ENCODE results near the gene WTIP. TPM values are rescaled to one million over a fixed set of nuclear protein-coding genes. Genes with fewer than 3 reads are reported as not detected.

Gene WTIP
- total and polyA plus RNA-seq, 2 donors (not counting 3 experiments of a cell fraction or from before 2014, with no cell fraction given): 22.4 to 25.7 TPM

GRCh38 chr19:34503531-34504272, 22.1 kb downstream of the WTIP start:
- CTCF ChIA-PET: interaction anchor here (1.5 kb wide), 1 partner anchor 209 kb away, joined by 3 read pairs; no protein-coding TSS in a partner anchor
- Histone ChIP-seq H3K4me2 (ENCODE audit: insufficient read depth, low read length) (no peak overlapping the region), H3K4me3 (replicated peaks in 1 of 3; ENCODE audit: insufficient read depth in 1 of 3, low read depth in 1 of 3, low read length in 3 of 3) (no peak overlapping the region), H3K36me3 (ENCODE audit: control insufficient read depth in 2 of 2, extremely low read depth in 1 of 2, insufficient read depth in 2 of 2, low read length in 2 of 2) (peaks cover 0 to 2% of the 10 kb centered on the region in 2 experiments), H3K27ac (ENCODE audit: insufficient read depth, low read depth, low read length) (no peak overlapping the region), H3K79me2 (ENCODE audit: control insufficient read depth, insufficient read depth, low read length) (no peaks in the 10 kb centered on the region), H4K20me1 (replicated peaks; ENCODE audit: control insufficient read depth, extremely low read depth, insufficient read depth, low read length) (no peaks in the 10 kb centered on the region), H3K9me3 (replicated peaks; ENCODE audit: control insufficient read depth, insufficient read depth, low read length) (no peaks in the 10 kb centered on the region), H2AFZ (ENCODE audit: low read depth, low read length) (no peak overlapping the region), H3K4me1 (ENCODE audit: control insufficient read depth, extremely low read depth, insufficient read depth, low read length) (no peaks in the 10 kb centered on the region), H3K9me1 (replicated peaks; ENCODE audit: control insufficient read depth, extremely low read depth, insufficient read depth, low read length) (no peaks in the 10 kb centered on the region), H3K27me3 (ENCODE audit: control insufficient read depth in 2 of 2, insufficient read depth in 2 of 2, low read length in 2 of 2) (no peaks in the 10 kb centered on the region), H3K9ac (replicated peaks; ENCODE audit: extremely low read depth, insufficient read depth, low read length) (no peak overlapping the region)
- FAIRE-seq: no peak
- POLR2A ChIA-PET: no interaction called here
- BruUV-seq (replicated peaks): no TSS peak
- TF ChIP-seq POLR2A (IDR thresholded peaks at IDR 0.05; ENCODE audit: low read depth, low read length): no peak
- no peak for TF ChIP-seq MYC (IDR thresholded peaks at IDR 0.05; ENCODE audit: low read depth, low read length)
- TF ChIP-seq MAX (IDR thresholded peaks at IDR 0.05; ENCODE audit: insufficient read depth, insufficient read length): no peak
- TF ChIP-seq GATA2 (IDR thresholded peaks at IDR 0.05; ENCODE audit: insufficient read depth, insufficient read length, low read depth, low read length): no peak
- TF ChIP-seq EZH2 (IDR thresholded peaks at IDR 0.05; ENCODE audit: borderline replicate concordance, low read depth, low read length, severe bottlenecking): no peak
- no peak for TF ChIP-seq FOS (IDR thresholded peaks at IDR 0.05; ENCODE audit: borderline replicate concordance, insufficient read depth, low read length)
- TF ChIP-seq, protein P1, sequence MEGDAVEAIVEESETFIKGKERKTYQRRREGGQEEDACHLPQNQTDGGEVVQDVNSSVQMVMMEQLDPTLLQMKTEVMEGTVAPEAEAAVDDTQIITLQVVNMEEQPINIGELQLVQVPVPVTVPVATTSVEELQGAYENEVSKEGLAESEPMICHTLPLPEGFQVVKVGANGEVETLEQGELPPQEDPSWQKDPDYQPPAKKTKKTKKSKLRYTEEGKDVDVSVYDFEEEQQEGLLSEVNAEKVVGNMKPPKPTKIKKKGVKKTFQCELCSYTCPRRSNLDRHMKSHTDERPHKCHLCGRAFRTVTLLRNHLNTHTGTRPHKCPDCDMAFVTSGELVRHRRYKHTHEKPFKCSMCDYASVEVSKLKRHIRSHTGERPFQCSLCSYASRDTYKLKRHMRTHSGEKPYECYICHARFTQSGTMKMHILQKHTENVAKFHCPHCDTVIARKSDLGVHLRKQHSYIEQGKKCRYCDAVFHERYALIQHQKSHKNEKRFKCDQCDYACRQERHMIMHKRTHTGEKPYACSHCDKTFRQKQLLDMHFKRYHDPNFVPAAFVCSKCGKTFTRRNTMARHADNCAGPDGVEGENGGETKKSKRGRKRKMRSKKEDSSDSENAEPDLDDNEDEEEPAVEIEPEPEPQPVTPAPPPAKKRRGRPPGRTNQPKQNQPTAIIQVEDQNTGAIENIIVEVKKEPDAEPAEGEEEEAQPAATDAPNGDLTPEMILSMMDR (IDR thresholded peaks at IDR 0.05; ENCODE audit: extremely low read depth in 1 of 2, insufficient read depth in 1 of 2, low read depth in 1 of 2, low read length in 2 of 2): no peak
- TF ChIP-seq POLR2AphosphoS5 (IDR thresholded peaks at IDR 0.05; ENCODE audit: insufficient read depth, low read depth, low read length): no peak
- TF ChIP-seq JUN (IDR thresholded peaks at IDR 0.05; ENCODE audit: borderline replicate concordance, insufficient read depth, insufficient read length, low read depth): no peak
- intact Hi-C loops (cut with micrococcal nuclease) (no loop called here), dilution Hi-C loops (cut with MboI; ENCODE audit: extremely low pct_ligation_motif_present, low sequenced_read_pairs) (no loop called here)
- DNase-seq (ENCODE audit: low read depth, low spot score): no peak

Measured in endothelial cell of umbilical vein (primary cell).